Epithelial cell of proximal tubule (primary cell): ENCODE data around the gene AKAP7. TPM values are rescaled to one million over a fixed set of nuclear protein-coding genes. Genes with fewer than 3 reads are reported as not detected.

ENCODE experiments used
- DNase-seq: peaks from one replicate; pipeline ENCODE4 v3.0.0-alpha.2; 2011; ENCODE audit warnings: low read depth
- H3K4me3 ChIP-seq: 2 replicates; pipeline ENCODE4 v1.5.1; 2011; ENCODE audit warnings: low read depth, mild to moderate bottlenecking, low read length
- CTCF ChIP-seq: conservative IDR thresholded peaks from 2 replicates; pipeline ENCODE4 v1.5.1; 2012; ENCODE audit warnings: low read depth, mild to moderate bottlenecking, low read length
- total RNA-seq: library from RNA; depleted of rRNA; stranded (reverse); fragments of >200 nt; gene quantifications from 2 replicates; pipeline ENCODE4 v1.2.3, GENCODE V29; 2015

The AKAP7 gene
- total RNA-seq, 1 donor from 2014 or later: 3.5 TPM

DNA sequence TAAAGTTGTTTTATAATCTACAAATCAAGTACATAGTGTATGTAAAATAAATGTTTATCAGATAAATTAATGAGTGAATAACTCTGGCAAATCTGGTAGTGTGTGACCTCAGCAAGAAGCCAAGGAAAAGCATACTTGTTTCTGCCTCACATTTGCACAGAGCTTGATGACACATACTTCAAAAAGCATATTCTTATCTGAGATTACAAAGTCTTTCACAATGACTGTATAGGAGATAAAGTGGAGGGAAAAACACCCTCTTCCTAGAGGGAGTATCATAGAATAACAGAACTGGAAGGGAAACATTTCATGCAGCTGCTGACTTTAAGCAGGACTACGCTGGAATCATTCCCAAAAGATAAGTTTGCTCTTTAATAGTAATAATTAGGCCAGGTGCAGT, 28.1 kb upstream of the AKAP7 start:
- no peak for DNase-seq
- no peak for TF ChIP-seq CTCF
- H3K4me3 ChIP-seq: no peak overlapping the region

DNA sequence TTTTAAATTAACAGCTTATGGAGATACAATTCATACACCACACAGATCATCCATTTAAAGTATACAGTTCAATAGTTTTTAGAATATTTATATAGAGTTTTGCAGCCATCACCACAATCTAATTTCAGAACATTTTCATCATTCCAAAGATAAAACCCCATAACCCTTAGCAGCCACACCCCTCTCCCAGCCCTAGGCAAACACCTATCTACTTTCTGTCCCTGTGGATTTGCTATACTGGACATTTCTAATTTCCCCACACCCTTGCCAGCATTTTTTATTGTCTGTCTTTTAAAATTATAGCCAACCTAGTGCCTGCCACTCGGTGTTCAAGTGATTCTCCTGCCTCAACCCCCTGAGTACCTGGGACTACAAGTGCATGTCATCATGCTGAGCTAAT, 23.0 kb upstream of the AKAP7 start:
- no peak for TF ChIP-seq CTCF
- no peak overlapping the region for H3K4me3 ChIP-seq
- no peak for DNase-seq

- no peak for TF ChIP-seq CTCF
- no peak for DNase-seq
- H3K4me3 ChIP-seq: no peak overlapping the region
Observed at GRCh38 chr6:131115651-131116050, 19.6 kb upstream of the AKAP7 start.

DNA sequence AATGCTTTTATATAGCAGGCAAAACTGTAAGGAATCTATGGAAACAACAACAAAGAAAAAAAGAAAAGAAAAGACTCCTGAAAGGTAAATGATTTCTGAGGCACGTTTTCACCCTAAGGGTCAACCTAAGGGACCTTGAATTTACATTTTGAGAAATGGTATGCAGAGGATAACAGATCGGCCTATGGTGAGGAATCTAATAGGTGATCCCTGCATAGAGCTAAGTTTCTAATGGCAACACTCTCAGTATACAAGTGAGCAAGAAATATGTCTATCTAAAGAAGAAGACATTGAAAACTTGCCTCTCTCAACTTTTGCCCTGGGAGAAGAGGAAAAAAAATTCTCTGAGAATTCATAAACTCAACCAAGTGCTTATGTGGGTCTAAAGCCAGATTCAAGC, 18.9 kb upstream of the AKAP7 start:
- TF ChIP-seq CTCF: no peak
- DNase-seq: no peak
- H3K4me3 ChIP-seq: no peak overlapping the region

DNA sequence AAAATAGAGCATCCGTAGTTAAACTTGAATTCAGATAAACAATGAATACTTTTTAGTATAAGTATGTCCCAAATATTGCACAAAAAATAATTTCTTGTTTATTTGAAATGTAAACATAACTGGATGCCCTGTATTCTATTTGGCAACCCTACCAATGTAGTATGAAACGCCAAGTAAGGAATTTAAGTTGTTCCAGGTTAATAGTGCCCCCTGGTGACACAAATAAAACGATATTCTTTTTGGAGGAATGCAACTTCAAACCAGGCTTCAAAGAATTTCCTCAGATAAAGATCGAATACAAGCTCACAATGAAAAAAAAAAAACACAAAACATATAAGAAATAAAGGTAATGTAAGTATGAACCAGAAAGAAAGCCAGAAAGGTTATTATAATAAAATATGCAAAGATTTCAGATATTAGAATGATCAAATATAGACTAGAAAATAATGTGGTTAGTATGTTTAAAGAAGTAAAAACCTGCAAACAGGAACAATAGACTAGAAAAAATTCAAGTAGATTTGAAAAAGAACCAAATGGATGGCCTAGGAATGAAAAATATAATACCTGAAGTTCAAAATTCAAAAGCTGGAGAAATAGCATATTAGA, 18.4 kb upstream of the AKAP7 start:
- no peak for DNase-seq
- TF ChIP-seq CTCF: peak; percentile 57
- no peak overlapping the region for H3K4me3 ChIP-seq

- H3K4me3 ChIP-seq: no peak overlapping the region
- DNase-seq: no peak
- TF ChIP-seq CTCF: no peak
Observed at GRCh38 chr6:131117878-131118277, 17.4 kb upstream of the AKAP7 start.

GRCh38 chr6:131122007-131122406, 13.3 kb upstream of the AKAP7 start:
- no peak for DNase-seq
- no peak overlapping the region for H3K4me3 ChIP-seq
- no peak for TF ChIP-seq CTCF
